Stomach smooth muscle (tissue), 2 donors: Measurements from ENCODE around the gene SHROOM1.
A peak's percentile ranks its signal among the peaks of the same experiment; 100 is the strongest.

ENCODE experiments used
- H3K27ac ChIP-seq: one replicate; pipeline ENCODE4 v1.7.0; 2013; ENCODE audit warnings: mild to moderate bottlenecking, low read length, inconsistent platforms
- H3K27me3 ChIP-seq, 2 donors: one replicate each; pipeline ENCODE4 v1.7.0; 2013; ENCODE audit warnings: low read length in 2 of 2; ENCODE audit not compliant: insufficient read depth in 2 of 2, control insufficient read depth in 1 of 2
- H3K36me3 ChIP-seq, 2 donors: one replicate each; pipeline ENCODE4 v1.7.0; 2013; ENCODE audit warnings: low read length in 2 of 2; ENCODE audit not compliant: control insufficient read depth in 2 of 2, insufficient read depth in 2 of 2
- H3K4me1 ChIP-seq: one replicate; pipeline ENCODE4 v1.7.0; 2013; ENCODE audit warnings: low read length; ENCODE audit not compliant: control insufficient read depth, insufficient read depth
- H3K4me3 ChIP-seq, 2 donors: one replicate each; pipeline ENCODE4 v1.7.0; 2013; ENCODE audit warnings: low read length in 2 of 2
- H3K9ac ChIP-seq, 2 donors: one replicate each; pipeline ENCODE4 v1.7.0; 2013; ENCODE audit warnings: low read length in 2 of 2, mild to moderate bottlenecking in 1 of 2
- H3K9me3 ChIP-seq, 2 donors: one replicate each; pipeline ENCODE4 v1.7.0; 2013; ENCODE audit warnings: low read length in 2 of 2; ENCODE audit not compliant: control insufficient read depth in 2 of 2
- donor health status: healthy.
- donor health status: Pancreatic carcinoma.

The SHROOM1 gene

GRCh38 chr5:132849347-132849746 is 18.9 kb upstream of the SHROOM1 start:
- H3K36me3 ChIP-seq, result no peaks in the 10 kb centered on the region
- no peak overlapping the region for H3K27ac ChIP-seq
- H3K27me3 ChIP-seq, result no peaks in the 10 kb centered on the region
- H3K4me1 ChIP-seq, result no peaks in the 10 kb centered on the region
- H3K9ac ChIP-seq, result no peak overlapping the region
- H3K9me3 ChIP-seq, result no peaks in the 10 kb centered on the region
- H3K4me3 ChIP-seq, result no peak overlapping the region

GRCh38 chr5:132848270-132848669 is 17.8 kb upstream of the SHROOM1 start:
- Histone ChIP-seq H3K9me3 (no peaks in the 10 kb centered on the region), H3K4me1 (no peaks in the 10 kb centered on the region), H3K36me3 (no peaks in the 10 kb centered on the region), H3K9ac (no peak overlapping the region), H3K4me3 (no peak overlapping the region), H3K27me3 (no peaks in the 10 kb centered on the region), H3K27ac (no peak overlapping the region)

GRCh38 chr5:132841305-132841704 is 10.9 kb upstream of the SHROOM1 start:
- no peak overlapping the region for H3K27ac ChIP-seq
- no peak overlapping the region for H3K9ac ChIP-seq
- no peak overlapping the region for H3K4me3 ChIP-seq
- H3K27me3 ChIP-seq, result no peaks in the 10 kb centered on the region
- no peaks in the 10 kb centered on the region for H3K36me3 ChIP-seq
- H3K9me3 ChIP-seq, result no peaks in the 10 kb centered on the region
- no peaks in the 10 kb centered on the region for H3K4me1 ChIP-seq

GRCh38 chr5:132840896-132841295 is 10.4 kb upstream of the SHROOM1 start:
- H3K9ac ChIP-seq, result no peak overlapping the region
- H3K9me3 ChIP-seq, result no peaks in the 10 kb centered on the region
- H3K4me1 ChIP-seq, result no peaks in the 10 kb centered on the region
- no peak overlapping the region for H3K27ac ChIP-seq
- no peak overlapping the region for H3K4me3 ChIP-seq
- H3K36me3 ChIP-seq, result no peaks in the 10 kb centered on the region
- H3K27me3 ChIP-seq, result no peaks in the 10 kb centered on the region

- no peak overlapping the region for H3K27ac ChIP-seq
- H3K4me1 ChIP-seq, result no peaks in the 10 kb centered on the region
Observed at GRCh38 chr5:132840313-132840712, 9.9 kb upstream of the SHROOM1 start.

GRCh38 chr5:132839426-132840301 is 9.2 kb upstream of the SHROOM1 start:
- Histone ChIP-seq H3K27ac (no peak overlapping the region), H3K4me3 (no peak overlapping the region), H3K27me3 (peaks cover 0 to 2% of the 10 kb centered on the region in 2 donors), H3K36me3 (no peaks in the 10 kb centered on the region), H3K9ac (peak overlapping the region in 1 of 2 donors; percentile 13), H3K9me3 (no peaks in the 10 kb centered on the region), H3K4me1 (no peaks in the 10 kb centered on the region)

More at GRCh38 chr5:132840313-132840712, 9.9 kb upstream of the SHROOM1 start:
- Histone ChIP-seq H3K27me3 (peaks cover 0 to 2% of the 10 kb centered on the region in 2 donors), H3K9ac (no peak overlapping the region), H3K9me3 (no peaks in the 10 kb centered on the region), H3K36me3 (no peaks in the 10 kb centered on the region), H3K4me3 (no peak overlapping the region)

- H3K4me1 ChIP-seq, result no peaks in the 10 kb centered on the region
- H3K27me3 ChIP-seq, result peaks cover 0 to 2% of the 10 kb centered on the region in 2 donors
- H3K27ac ChIP-seq, result no peak overlapping the region
- H3K4me3 ChIP-seq, result no peak overlapping the region
- H3K36me3 ChIP-seq, result no peaks in the 10 kb centered on the region
- H3K9ac ChIP-seq, result no peak overlapping the region
- no peaks in the 10 kb centered on the region for H3K9me3 ChIP-seq
Observed at GRCh38 chr5:132838516-132839282, 8.3 kb upstream of the SHROOM1 start.

GRCh38 chr5:132837868-132838267 is 7.4 kb upstream of the SHROOM1 start:
- Histone ChIP-seq H3K4me3 (no peak overlapping the region), H3K9ac (no peak overlapping the region), H3K4me1 (no peaks in the 10 kb centered on the region), H3K9me3 (no peaks in the 10 kb centered on the region), H3K36me3 (no peaks in the 10 kb centered on the region), H3K27ac (no peak overlapping the region), H3K27me3 (peaks cover 0 to 2% of the 10 kb centered on the region in 2 donors)

GRCh38 chr5:132836852-132837251 is 6.4 kb upstream of the SHROOM1 start:
- H3K4me1 ChIP-seq, result no peaks in the 10 kb centered on the region
- H3K4me3 ChIP-seq, result no peak overlapping the region
- H3K27me3 ChIP-seq, result peaks cover 0 to 2% of the 10 kb centered on the region in 2 donors
- no peaks in the 10 kb centered on the region for H3K36me3 ChIP-seq
- no peaks in the 10 kb centered on the region for H3K9me3 ChIP-seq
- H3K9ac ChIP-seq, result no peak overlapping the region
- H3K27ac ChIP-seq, result no peak overlapping the region

- no peak overlapping the region for H3K9ac ChIP-seq
- H3K9me3 ChIP-seq, result no peaks in the 10 kb centered on the region
- H3K4me1 ChIP-seq, result peaks cover 14% of the 10 kb centered on the region
- no peak overlapping the region for H3K4me3 ChIP-seq
- H3K27ac ChIP-seq, result no peak overlapping the region
- H3K27me3 ChIP-seq, result peaks cover 2 to 8% of the 10 kb centered on the region in 2 donors
- H3K36me3 ChIP-seq, result no peaks in the 10 kb centered on the region
Observed at GRCh38 chr5:132834057-132834456, 3.6 kb upstream of the SHROOM1 start.
